H1 (cell line): ENCODE data around the gene PAK6. TPM values are rescaled to one million over a fixed set of nuclear protein-coding genes. Genes with fewer than 3 reads are reported as not detected.

Source experiments
- CBX5 ChIP-seq: fragments of 300-800, 300-1000 bp; sonication (generic); IDR thresholded peaks from 2 replicates; pipeline ENCODE4 v1.7.1; 2016; ENCODE audit warnings: antibody characterized with exemption, low read length, low read depth
- RBBP5 ChIP-seq: IDR thresholded peaks from 2 replicates; pipeline ENCODE4 v1.7.1; 2012; ENCODE audit warnings: low read depth, mild to moderate bottlenecking, inconsistent platforms, low read length, moderate library complexity, borderline replicate concordance
- RNF2 ChIP-seq: fragments of 200-900, 300-1000 bp; sonication (generic); IDR thresholded peaks from 2 replicates; pipeline ENCODE4 v1.7.1; 2016; ENCODE audit warnings: borderline replicate concordance, low read depth, mild to moderate bottlenecking, antibody characterized with exemption, low read length; ENCODE audit not compliant: poor library complexity, severe bottlenecking; ENCODE audit errors: missing control alignments
- SIRT6 ChIP-seq: IDR thresholded peaks from one replicate; pipeline ENCODE4 v1.7.1; 2012; ENCODE audit warnings: low read length, inconsistent platforms
- SIX5 ChIP-seq: IDR thresholded peaks from 2 replicates; pipeline ENCODE4 v1.6.1; 2011; ENCODE audit warnings: mild to moderate bottlenecking, low read depth, low read length
- SP2 ChIP-seq: IDR thresholded peaks from 2 replicates; pipeline ENCODE4 v1.6.1; 2012; ENCODE audit warnings: mild to moderate bottlenecking, low read length, inconsistent platforms
- polyA plus RNA-seq, 7 experiments: library from polyadenylated mRNA; depleted of rRNA in 3 of 7; stranded (reverse) in 5 of 7; unstranded in 2 of 7; fragments of >200 nt in 5 of 7; fragments of 200-250 nt in 2 of 7; gene quantifications; 1 replicate in 5 of 7; 2 replicates in 1 of 7; 4 replicates in 1 of 7; pipeline versions ENCODE4 v1.2.1 to v1.2.3, GENCODE V29; 2011 to 2013; ENCODE audit warnings: missing spikeins in 2 of 7, mixed read lengths in 2 of 7
- total RNA-seq: library from RNA; stranded (reverse); fragmentation: NEBNext Ultra II Directional; extraction: Animal tissue kit (Norgen Biotek cat#: 25700); gene quantifications from 2 replicates; pipeline ENCODE4 v1.2.1, GENCODE V29; 2021
- TF ChIP-seq, protein P1 (sequence below): fragments of 300-600 bp; sonication (generic); IDR thresholded peaks from 2 replicates; pipeline ENCODE4 v1.7.1; 2012; ENCODE audit warnings: low read length, moderate library complexity, mild to moderate bottlenecking, inconsistent platforms; ENCODE audit not compliant: insufficient replicate concordance
- TF ChIP-seq, protein P2 (sequence below): IDR thresholded peaks from 2 replicates; pipeline ENCODE4 v1.6.1; 2012; ENCODE audit warnings: low read length, inconsistent platforms

The PAK6 gene
- total and polyA plus RNA-seq, 2 of the 8 experiments (the other 6 are each of a cell fraction or from before 2014, with no cell fraction given): 6.9 to 9.4 TPM

DNA sequence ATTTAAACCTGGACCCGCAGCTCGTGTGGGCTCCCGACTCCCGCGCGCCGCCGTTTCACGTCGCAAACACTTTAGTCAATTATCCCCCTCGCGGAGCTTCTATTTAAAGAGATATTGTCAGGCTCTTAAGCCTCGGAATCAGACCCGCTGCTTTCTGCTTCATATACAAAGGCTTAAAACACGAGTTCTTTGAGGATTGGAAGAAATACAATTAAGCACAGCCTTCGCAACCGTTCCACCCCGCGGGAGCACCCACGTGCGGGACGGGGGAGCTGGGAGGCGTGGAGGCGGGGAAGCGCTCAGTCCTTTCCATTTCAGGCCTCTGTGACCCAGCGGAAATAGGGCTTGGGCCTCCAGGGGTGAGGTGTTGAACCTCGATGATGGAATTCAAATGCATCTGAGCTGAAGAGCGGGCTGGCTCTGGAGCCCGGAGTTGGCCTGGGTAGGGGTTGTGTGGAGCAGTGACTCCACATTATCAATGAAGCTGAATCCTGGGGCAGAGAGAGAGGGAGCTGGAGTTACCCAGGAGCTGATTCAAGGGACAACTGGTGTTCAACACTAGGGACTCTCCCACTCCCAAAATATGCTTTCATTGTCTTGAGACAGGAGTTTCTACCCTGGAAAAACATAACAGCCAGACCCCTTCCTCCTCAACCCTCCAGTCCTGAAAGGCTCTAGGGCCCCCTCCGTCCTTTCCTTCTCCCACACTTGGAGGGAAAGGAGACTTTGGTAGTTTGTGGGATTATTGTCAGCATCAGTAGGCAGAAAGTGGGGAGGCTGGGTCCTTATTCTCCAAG, 41.6 kb downstream of the PAK6 start (continued):
- no peak for TF ChIP-seq RNF2
- no peak for TF ChIP-seq SIRT6
- TF ChIP-seq, protein P1, sequence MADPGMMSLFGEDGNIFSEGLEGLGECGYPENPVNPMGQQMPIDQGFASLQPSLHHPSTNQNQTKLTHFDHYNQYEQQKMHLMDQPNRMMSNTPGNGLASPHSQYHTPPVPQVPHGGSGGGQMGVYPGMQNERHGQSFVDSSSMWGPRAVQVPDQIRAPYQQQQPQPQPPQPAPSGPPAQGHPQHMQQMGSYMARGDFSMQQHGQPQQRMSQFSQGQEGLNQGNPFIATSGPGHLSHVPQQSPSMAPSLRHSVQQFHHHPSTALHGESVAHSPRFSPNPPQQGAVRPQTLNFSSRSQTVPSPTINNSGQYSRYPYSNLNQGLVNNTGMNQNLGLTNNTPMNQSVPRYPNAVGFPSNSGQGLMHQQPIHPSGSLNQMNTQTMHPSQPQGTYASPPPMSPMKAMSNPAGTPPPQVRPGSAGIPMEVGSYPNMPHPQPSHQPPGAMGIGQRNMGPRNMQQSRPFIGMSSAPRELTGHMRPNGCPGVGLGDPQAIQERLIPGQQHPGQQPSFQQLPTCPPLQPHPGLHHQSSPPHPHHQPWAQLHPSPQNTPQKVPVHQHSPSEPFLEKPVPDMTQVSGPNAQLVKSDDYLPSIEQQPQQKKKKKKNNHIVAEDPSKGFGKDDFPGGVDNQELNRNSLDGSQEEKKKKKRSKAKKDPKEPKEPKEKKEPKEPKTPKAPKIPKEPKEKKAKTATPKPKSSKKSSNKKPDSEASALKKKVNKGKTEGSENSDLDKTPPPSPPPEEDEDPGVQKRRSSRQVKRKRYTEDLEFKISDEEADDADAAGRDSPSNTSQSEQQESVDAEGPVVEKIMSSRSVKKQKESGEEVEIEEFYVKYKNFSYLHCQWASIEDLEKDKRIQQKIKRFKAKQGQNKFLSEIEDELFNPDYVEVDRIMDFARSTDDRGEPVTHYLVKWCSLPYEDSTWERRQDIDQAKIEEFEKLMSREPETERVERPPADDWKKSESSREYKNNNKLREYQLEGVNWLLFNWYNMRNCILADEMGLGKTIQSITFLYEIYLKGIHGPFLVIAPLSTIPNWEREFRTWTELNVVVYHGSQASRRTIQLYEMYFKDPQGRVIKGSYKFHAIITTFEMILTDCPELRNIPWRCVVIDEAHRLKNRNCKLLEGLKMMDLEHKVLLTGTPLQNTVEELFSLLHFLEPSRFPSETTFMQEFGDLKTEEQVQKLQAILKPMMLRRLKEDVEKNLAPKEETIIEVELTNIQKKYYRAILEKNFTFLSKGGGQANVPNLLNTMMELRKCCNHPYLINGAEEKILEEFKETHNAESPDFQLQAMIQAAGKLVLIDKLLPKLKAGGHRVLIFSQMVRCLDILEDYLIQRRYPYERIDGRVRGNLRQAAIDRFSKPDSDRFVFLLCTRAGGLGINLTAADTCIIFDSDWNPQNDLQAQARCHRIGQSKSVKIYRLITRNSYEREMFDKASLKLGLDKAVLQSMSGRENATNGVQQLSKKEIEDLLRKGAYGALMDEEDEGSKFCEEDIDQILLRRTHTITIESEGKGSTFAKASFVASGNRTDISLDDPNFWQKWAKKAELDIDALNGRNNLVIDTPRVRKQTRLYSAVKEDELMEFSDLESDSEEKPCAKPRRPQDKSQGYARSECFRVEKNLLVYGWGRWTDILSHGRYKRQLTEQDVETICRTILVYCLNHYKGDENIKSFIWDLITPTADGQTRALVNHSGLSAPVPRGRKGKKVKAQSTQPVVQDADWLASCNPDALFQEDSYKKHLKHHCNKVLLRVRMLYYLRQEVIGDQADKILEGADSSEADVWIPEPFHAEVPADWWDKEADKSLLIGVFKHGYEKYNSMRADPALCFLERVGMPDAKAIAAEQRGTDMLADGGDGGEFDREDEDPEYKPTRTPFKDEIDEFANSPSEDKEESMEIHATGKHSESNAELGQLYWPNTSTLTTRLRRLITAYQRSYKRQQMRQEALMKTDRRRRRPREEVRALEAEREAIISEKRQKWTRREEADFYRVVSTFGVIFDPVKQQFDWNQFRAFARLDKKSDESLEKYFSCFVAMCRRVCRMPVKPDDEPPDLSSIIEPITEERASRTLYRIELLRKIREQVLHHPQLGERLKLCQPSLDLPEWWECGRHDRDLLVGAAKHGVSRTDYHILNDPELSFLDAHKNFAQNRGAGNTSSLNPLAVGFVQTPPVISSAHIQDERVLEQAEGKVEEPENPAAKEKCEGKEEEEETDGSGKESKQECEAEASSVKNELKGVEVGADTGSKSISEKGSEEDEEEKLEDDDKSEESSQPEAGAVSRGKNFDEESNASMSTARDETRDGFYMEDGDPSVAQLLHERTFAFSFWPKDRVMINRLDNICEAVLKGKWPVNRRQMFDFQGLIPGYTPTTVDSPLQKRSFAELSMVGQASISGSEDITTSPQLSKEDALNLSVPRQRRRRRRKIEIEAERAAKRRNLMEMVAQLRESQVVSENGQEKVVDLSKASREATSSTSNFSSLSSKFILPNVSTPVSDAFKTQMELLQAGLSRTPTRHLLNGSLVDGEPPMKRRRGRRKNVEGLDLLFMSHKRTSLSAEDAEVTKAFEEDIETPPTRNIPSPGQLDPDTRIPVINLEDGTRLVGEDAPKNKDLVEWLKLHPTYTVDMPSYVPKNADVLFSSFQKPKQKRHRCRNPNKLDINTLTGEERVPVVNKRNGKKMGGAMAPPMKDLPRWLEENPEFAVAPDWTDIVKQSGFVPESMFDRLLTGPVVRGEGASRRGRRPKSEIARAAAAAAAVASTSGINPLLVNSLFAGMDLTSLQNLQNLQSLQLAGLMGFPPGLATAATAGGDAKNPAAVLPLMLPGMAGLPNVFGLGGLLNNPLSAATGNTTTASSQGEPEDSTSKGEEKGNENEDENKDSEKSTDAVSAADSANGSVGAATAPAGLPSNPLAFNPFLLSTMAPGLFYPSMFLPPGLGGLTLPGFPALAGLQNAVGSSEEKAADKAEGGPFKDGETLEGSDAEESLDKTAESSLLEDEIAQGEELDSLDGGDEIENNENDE: no peak
- no peak for TF ChIP-seq SP2
- TF ChIP-seq, protein P2, sequence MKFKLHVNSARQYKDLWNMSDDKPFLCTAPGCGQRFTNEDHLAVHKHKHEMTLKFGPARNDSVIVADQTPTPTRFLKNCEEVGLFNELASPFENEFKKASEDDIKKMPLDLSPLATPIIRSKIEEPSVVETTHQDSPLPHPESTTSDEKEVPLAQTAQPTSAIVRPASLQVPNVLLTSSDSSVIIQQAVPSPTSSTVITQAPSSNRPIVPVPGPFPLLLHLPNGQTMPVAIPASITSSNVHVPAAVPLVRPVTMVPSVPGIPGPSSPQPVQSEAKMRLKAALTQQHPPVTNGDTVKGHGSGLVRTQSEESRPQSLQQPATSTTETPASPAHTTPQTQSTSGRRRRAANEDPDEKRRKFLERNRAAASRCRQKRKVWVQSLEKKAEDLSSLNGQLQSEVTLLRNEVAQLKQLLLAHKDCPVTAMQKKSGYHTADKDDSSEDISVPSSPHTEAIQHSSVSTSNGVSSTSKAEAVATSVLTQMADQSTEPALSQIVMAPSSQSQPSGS: no peak
- TF ChIP-seq RBBP5: no peak
- TF ChIP-seq SIX5: no peak
- no peak for TF ChIP-seq CBX5
